ENCODE measurements around the gene SAPCD2.
A peak's percentile ranks its signal among the peaks of the same experiment; 100 is the strongest.

Gene SAPCD2

DNA sequence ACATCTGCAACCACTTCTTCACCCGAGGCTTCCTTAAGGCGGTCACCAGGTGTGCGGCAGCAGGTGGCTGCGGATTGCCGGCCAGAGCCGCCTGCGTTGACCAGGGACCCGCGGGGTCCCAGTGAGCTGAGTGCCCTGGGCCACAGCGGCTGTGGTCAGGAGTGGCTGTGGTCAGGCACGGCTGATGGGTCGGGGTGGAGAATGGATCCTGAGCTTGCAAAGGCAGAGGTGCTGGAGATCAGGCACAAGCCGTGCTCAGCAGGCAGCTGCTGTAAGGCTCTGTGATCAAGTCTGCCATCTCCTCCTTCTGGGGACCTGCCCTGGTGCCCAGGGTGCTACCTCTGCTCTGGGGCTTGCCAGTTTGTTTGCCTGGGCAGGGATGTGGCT is 9.0 kb upstream of the SAPCD2 start:
- no peak for DNase-seq

DNA sequence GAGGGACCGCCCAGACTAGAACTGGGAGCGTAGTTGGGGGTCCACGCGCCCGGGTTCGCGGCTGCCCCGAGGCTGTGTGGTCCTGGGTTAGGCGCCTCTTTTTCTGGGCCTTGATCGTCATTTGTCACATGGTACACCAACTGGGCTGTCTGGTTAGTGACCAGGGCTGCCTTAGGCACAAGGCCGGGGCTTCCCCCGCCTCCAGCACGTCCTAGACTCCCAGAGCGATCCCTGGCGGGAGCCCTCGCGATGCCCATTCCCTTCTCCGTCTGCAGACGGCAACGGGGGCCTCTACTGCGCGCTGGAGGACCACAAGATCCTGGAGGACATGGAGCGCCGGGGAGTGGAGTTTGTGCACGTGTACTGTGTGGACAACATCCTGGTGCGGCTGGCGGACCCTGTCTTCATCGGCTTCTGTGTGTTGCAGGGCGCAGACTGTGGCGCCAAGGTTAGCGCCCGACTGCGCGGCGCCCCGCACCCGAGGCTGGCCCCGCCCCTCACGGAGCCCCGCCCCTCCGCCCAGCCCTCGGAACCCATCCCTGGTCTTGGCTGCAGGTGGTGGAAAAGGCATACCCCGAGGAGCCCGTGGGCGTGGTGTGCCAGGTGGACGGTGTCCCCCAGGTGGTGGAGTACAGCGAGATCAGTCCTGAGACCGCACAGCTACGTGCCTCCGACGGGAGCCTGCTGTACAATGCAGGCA is 8.5 kb upstream of the SAPCD2 start:
- peak; percentile 28 for DNase-seq

GRCh38 chr9:137077758-137078693 is 7.7 kb upstream of the SAPCD2 start:
- DNase-seq, result no peak

GRCh38 chr9:137077010-137077747 is 6.8 kb upstream of the SAPCD2 start, which contains the start of gene UAP1L1:
UAP1L1 (plus strand) TSS chr9:137077517; CDS start chr9:137077533, 16 bp downstream.
- DNase-seq, result no peak

DNA sequence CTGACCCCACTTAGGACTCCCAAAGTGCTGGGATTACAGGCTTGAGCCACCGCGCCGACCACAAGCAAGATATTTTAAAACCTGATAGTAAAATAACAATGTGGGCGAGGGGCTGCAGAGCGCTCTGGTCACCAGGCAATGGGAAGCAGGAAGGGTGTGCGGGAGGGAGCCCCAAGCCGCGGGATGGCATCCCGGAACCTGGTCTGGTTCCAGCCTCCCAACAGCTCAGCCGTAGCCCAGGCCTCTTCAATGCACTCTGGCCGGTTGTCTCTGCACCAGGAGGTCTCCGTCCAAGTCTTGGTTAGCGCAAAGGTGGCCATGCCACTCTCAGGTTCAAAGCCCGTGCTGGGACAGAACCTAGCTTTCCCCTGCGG is 6.3 kb upstream of the SAPCD2 start:
- DNase-seq, result no peak

GRCh38 chr9:137075275-137075775 is 5.0 kb upstream of the SAPCD2 start:
- DNase-seq, result no peak

GRCh38 chr9:137074657-137075274 is 4.4 kb upstream of the SAPCD2 start:
- DNase-seq, result no peak

GRCh38 chr9:137073992-137074399 is 3.6 kb upstream of the SAPCD2 start:
- no peak for DNase-seq

- no peak for DNase-seq
Observed at GRCh38 chr9:137071282-137071681, 925 bp upstream of the SAPCD2 start.

DNA sequence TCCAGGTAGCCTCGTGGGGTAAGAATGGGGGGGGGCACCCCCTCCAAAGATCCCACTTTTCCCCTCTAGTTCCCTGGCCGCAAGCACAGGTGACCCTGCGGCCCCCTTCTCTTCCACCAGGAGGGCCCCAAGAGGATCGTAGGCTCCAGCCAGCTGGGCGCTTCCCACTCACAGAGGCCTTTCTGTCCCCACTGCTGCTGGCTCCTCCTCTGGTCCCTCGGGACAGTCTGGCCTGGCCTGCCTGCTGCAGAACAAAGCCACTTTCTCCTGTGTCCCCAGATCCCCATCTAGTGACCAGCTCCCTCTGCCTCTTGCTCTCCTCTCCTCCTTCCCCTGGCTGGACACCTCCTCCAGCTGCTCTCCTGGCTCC is 534 bp upstream of the SAPCD2 start:
- no peak for DNase-seq

DNA sequence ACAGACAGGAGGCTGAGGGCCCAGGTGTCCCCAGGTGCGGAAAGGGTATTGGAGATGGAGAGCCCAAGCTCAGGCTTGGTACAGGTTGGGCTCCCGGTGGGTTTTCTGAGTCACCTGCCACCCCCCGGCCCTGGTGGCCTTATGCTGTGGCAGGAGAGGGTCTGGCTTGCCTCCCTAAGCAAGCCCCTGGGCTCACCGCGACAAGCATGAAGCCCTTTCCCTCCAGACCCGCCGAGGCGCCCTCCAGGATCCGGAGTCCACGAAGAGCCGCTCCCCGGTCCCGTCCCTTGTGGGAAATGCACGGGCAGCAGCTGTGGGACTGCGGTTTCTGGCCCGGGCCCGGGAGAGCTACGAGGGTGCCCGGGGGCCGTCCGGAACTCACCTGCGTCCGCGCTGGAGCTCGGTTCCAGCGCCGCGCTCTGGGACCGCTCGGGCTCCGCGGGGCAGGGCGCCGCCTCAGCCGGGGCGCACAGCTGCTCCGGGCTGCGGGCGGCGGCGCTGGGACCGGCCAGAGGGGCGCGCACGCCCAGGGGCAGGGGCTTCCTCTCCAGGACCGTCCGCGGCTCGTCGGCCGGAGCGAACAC is 757 bp downstream of the SAPCD2 start:
- no peak for DNase-seq

DNA sequence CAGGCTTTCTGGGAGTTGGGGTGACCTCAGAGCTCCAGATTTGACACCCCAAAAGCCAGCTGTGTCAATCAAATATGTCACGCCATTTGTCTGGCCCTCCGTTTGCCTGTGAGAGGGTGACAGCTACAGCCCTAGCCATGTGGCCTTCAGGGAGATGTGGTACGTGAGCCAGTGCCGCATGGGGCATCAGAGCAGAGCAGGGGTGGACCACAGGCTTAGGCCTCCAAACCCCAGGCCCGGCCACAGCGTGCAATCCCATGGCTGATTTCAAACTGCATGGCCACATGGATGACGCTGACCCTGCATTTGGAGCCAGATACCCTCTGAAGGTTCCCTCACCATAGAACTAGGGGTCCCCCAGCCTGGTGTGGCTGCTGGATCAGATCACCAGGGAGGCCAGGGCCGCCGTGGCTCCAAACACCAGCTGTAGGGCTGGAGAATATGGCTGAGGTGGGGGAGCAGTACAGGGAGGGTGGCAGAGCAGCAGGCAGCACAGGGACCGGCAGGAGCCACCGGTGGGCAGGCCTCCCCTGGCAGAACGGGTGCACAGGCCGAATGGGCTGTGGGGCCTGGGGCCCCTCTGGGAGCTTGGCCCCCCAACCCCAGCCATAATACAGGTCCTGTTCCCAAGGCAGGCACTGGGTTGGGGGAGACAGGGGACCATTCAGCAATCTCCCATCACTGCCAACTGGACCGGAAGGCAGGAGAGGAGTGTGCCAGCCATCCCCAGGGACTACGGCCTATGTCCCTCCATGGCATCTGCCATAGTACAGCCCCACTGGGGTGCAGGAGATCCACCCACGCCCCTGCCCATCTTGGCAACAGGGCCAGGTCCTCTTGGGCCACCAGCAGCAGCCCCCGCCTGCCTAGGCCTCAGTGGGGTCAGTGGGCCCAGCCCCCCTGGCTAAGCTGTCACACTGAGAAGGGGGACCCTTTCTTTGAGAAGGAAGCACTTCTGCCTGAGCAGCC is 1.5 kb downstream of the SAPCD2 start:
- no peak for DNase-seq

DNA sequence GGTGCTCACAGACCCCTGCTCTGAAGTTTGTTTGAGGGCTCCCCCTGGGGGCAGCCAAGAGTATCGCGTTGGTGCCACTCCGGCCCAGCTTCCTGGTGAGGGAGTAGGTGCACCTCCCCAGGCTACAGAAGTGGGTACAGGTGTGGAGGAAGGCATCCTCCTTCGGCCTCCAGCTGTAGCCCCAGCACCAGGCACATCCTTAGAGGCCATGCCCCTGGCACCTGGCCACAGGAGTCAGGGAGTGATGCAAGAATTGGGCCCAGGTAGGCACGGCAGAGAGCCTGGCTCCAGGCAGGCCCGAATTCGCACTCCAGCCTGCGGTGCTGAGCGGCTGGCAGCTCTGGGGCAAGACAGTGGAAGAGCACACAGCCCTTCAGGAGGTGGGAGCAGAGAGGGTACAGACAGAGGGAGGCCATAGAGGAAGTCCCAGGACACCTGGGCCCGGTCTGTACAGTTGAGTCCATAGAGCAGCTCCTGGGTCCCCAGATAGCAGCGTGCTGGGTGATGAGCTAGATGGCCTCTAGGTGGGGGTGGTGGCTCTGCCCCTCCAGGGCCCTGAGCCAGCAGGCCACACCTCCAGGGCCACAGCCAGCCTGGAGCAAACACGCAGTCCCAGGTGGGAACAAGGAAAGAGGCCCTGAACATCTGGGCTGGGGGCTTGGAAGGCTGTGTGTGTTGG is 2.4 kb downstream of the SAPCD2 start:
- DNase-seq, result peak; percentile 75

GRCh38 chr9:137066096-137066861 is 4.1 kb downstream of the SAPCD2 start:
- DNase-seq, result no peak

DNA sequence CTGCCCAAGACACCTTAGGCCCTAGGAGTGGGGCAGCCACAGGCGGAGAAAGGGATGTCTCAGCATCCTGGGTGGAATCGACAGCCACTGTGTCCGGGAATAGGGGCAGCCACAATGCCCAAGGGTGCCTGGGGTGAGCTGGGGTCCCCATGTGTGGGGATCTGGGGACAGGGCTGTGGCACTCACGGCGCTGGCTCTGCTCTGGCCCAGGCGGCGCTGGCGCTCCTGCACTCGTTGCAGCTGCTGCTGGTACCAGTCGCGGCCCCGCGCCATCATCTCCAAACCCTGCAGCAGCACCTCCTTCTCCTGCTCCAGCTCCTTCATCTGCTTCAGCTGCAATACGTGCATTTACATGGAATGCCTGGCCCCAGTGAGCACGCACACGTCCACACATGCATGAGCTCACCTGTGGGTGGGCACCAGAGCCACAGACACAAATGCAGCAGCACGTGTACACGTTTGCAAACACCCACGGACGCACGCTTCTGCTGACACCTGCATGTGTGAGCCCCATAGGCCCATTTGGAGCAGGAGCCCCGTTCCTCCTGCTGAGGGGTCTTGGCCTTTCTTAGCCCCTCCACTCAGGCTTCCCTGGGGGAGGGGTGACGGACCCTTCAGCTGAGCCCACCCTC is 4.9 kb downstream of the SAPCD2 start:
- DNase-seq, result no peak

DNA sequence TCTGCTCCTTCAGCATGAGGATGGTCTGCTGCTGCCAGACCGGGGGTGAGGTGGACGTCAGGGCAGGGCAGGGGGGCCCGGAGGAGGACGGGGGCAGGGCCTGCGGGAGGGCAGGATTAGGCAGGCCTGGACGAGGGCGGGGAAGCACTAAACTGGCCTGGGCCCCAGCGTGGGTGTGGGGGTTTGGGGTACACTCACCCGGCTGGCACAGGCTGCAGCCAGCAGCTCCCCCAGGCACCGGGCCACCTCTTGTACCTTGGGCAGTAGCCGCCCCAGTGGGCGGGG is 5.5 kb downstream of the SAPCD2 start:
- no peak for DNase-seq

GRCh38 chr9:137064027-137064879 is 6.1 kb downstream of the SAPCD2 start:
- peak; percentile 79 for DNase-seq

- DNase-seq, result no peak
Observed at GRCh38 chr9:137063311-137064026, 6.9 kb downstream of the SAPCD2 start.
